Fibroblast of skin of scalp (primary cell): Measurements from ENCODE around the gene UMPS. TPM values are rescaled to one million over a fixed set of nuclear protein-coding genes. Genes with fewer than 3 reads are reported as not detected.
"Not testable (repeated sequence)": the region's sequence is repeated elsewhere in the genome, so short reads cannot be mapped to it uniquely, and the experiment has no call there.

ENCODE experiments used
- DNase-seq: peaks from one replicate; pipeline ENCODE4 v3.0.0-alpha.2; 2013
- polyA plus RNA-seq, 2 experiments: library from polyadenylated mRNA; unstranded; fragments of 120-200 nt; gene quantifications; one replicate each; pipeline ENCODE4 v1.2.1, GENCODE V29; 2013; ENCODE audit not compliant: insufficient read length in 2 of 2

UMPS gene
- polyA plus RNA-seq (2013, experiment 1 of 2; ENCODE audit: insufficient read length) = 23.9 TPM
- polyA plus RNA-seq (2013, experiment 2 of 2; ENCODE audit: insufficient read length) = 23.1 TPM

- DNase-seq = peak; percentile 86
Measured at GRCh38 chr3:124730129-124730940, at the start of gene UMPS. Gene UMPS, plus strand, starts transcription at chr3:124730452. Its CDS starts 20 bp downstream, at chr3:124730472.

- no peak for DNase-seq
Measured at GRCh38 chr3:124680521-124680920, 49.7 kb upstream of the UMPS start.

GRCh38 chr3:124682263-124682662 is 48.0 kb upstream of the UMPS start:
- no peak for DNase-seq

- no peak for DNase-seq
Measured at GRCh38 chr3:124684459-124684858, 45.8 kb upstream of the UMPS start.

- no peak for DNase-seq
Measured at GRCh38 chr3:124685067-124685466, 45.2 kb upstream of the UMPS start.

- no peak for DNase-seq
Measured at GRCh38 chr3:124685481-124685880, 44.8 kb upstream of the UMPS start.

GRCh38 chr3:124686028-124686670 is 44.1 kb upstream of the UMPS start:
- no peak for DNase-seq

- DNase-seq = peak; percentile 79
Measured at GRCh38 chr3:124688581-124689454, 41.4 kb upstream of the UMPS start.

- no peak for DNase-seq
Measured at GRCh38 chr3:124691599-124691998, 38.7 kb upstream of the UMPS start.

GRCh38 chr3:124694486-124694885 is 35.8 kb upstream of the UMPS start:
- no peak for DNase-seq

- DNase-seq = no peak
Measured at GRCh38 chr3:124695369-124695768, 34.9 kb upstream of the UMPS start.

- no peak for DNase-seq
Measured at GRCh38 chr3:124696006-124696405, 34.2 kb upstream of the UMPS start.

- no peak for DNase-seq
Measured at GRCh38 chr3:124697302-124697701, 33.0 kb upstream of the UMPS start.

- DNase-seq = no peak
Measured at GRCh38 chr3:124698030-124698770, 32.1 kb upstream of the UMPS start.

- DNase-seq = no peak
Measured at GRCh38 chr3:124699051-124699450, 31.2 kb upstream of the UMPS start.

GRCh38 chr3:124699686-124700396 is 30.4 kb upstream of the UMPS start:
- DNase-seq = no peak

- DNase-seq = peak; percentile 61
Measured at GRCh38 chr3:124700880-124701684, 29.2 kb upstream of the UMPS start.

- peak; percentile 91 for DNase-seq
Measured at GRCh38 chr3:124701687-124702086, 28.6 kb upstream of the UMPS start.

GRCh38 chr3:124702950-124703349 is 27.3 kb upstream of the UMPS start:
- no peak for DNase-seq

- DNase-seq = no peak
Measured at GRCh38 chr3:124705552-124705951, 24.7 kb upstream of the UMPS start.

GRCh38 chr3:124707223-124707622 is 23.0 kb upstream of the UMPS start:
- DNase-seq = not testable (repeated sequence)
